H54 (cell line): Measurements from ENCODE around the gene DGKD.

Experiments used
- DNase-seq: peaks from one replicate; pipeline ENCODE4 v3.0.0; 2011; ENCODE audit warnings: low spot score, mixed read lengths; ENCODE audit not compliant: insufficient read length
- FAIRE-seq: peaks from 3 replicates; lab custom pipeline; 2011; peaks lifted over from hg19 to GRCh38; lab: Jason Lieb, UNC
- POLR2A ChIP-seq: IDR thresholded peaks from 2 replicates; pipeline ENCODE4 v1.6.1; 2011; ENCODE audit warnings: low read depth, mild to moderate bottlenecking, low read length

Gene DGKD

DNA sequence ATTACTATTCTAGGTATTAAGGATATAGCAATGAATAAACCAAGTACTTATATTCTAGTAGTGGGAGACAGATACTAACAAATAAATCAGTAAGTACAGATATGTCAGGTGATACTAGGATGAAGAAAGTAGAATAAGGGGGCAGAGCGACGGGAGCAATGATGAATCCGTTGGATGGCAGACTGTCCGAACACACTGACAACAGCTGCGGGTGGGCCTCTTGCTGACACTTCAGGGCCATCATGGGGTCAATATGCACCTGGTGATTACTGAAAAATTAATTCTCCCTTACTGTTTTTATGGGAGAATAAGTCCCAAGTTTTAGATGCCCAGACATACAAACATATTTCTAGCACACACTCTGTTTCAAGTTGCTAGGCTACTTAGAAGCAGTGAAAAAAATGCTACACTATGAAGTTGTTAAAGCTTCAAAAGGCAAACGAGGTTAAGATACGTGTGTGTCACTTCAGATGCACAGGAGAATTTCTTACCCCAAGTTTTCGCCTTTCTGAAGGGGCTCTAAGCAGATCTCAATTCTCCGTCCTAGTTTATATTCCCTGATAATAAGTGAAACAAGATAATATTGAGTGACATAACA is 133.6 kb downstream of the DGKD start:
- no peak for DNase-seq
- no peak for FAIRE-seq
- TF ChIP-seq POLR2A = no peak

DNA sequence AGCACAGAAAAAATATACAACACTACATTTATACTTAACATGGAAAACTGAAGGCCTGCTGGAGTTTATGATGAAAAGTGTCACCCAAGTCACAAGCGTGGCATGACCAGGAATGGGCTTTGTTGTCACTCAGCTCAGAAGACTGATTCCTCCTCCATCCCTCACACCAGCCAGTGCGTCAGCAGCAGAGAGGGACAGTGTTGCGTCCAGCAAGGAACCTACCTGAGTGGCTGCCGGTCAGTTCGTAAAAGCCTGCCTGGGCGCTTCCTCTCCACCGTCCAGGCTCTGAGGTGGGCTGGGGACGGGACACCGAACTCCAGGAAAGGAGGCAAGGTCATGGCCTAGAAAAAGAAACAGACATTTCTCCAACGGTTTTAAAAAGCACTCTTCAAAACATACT is 134.8 kb downstream of the DGKD start:
- no peak for DNase-seq
- no peak for FAIRE-seq
- no peak for TF ChIP-seq POLR2A

DNA sequence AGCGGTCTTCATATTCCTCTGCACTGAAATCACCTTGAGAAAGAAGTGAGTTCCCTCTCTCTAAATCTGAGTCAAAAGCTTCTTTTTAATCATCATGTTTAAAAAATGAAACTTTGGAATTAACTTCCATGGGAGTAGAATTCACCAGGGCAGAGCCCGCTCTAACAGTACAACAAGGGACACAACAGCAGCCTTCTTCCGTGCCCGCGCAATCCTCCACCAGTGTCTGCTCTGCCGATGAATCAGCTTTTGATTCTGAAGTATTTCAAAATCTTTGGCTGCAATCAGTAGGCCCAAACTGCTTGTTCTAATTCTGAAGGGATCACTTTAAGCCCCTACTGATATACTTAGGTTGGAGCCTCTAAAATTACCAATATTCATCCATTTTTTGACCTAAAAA is 135.4 kb downstream of the DGKD start:
- TF ChIP-seq POLR2A = no peak
- FAIRE-seq (no peak), DNase-seq (no peak)

DNA sequence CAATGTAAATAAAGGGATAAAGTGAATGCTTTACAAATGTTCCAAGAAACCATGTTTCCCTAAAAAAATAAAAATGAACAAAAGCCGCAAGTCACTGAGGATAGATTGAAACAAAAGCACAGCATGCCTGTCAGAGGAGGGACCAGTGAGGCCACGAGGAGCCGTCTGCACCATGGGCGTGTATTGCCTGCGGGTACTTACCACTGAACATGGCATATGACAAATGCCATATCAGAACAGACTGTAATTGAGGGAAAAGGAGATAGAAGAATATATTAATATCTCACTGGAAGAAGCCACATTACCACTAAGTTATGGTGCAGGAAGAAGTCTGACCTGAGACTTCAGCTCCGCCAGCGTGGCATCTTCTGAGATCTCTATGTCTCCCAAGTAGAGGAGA is 136.5 kb downstream of the DGKD start:
- DNase-seq (no peak), FAIRE-seq (no peak)
- TF ChIP-seq POLR2A = no peak

DNA sequence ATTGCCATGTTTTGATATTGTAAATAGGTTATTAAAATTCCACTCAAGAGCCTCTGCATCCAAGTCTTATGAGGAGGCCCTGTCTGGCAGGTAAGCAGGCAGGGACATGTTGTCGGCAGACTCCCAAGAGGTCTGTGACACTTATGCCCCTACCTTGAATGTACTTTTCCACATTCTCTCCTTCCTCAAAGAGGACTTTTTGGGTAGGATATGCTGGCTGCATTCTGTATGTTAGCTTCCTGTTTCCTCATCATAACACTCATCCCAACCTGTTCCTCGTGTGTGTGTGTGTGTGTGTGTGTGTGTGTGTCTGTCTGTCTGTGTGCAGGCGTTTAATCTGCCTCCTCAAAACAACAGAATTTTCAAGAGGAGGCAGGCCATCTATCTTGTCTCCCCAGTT is 137.0 kb downstream of the DGKD start:
- DNase-seq = no peak
- FAIRE-seq = no peak
- TF ChIP-seq POLR2A = no peak

DNA sequence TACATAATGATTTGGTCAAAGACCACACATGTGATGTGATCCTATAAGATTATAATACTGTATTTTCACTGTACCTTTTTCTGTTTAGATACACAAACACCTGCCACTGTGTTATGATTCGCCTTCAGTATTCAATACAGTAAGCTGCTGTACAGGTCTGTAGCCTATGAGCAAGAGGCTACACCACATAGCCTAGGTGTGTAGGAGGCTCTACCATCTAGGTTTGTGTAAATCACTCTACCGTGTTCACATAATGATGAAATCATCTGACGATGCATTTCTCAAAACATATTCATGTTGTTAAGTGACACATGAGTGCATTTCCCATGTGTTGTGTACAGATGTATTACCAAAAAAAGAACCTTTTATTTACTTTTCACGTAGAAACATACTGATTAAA is 137.8 kb downstream of the DGKD start:
- no peak for TF ChIP-seq POLR2A
- no peak for DNase-seq
- FAIRE-seq = no peak

DNA sequence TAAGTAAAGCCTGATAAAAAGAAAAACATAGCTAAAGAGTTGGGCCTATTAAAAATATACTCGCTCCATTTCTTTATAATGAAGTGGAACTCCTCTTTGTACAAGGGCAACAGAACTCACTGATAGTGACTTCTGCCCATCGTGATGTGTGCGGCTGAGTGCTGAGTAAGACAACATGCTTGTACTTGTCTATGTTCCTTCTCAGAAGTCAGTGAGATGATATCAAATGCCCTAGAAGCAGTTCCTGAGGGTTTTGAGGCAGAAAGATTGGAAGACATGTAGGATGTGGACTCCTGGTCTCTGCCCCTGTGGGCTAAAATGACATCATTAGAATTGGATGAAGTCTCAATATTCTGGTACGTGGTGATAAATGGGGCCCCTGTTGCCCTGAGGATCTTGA is 138.5 kb downstream of the DGKD start:
- DNase-seq (no peak), FAIRE-seq (no peak)

DNA sequence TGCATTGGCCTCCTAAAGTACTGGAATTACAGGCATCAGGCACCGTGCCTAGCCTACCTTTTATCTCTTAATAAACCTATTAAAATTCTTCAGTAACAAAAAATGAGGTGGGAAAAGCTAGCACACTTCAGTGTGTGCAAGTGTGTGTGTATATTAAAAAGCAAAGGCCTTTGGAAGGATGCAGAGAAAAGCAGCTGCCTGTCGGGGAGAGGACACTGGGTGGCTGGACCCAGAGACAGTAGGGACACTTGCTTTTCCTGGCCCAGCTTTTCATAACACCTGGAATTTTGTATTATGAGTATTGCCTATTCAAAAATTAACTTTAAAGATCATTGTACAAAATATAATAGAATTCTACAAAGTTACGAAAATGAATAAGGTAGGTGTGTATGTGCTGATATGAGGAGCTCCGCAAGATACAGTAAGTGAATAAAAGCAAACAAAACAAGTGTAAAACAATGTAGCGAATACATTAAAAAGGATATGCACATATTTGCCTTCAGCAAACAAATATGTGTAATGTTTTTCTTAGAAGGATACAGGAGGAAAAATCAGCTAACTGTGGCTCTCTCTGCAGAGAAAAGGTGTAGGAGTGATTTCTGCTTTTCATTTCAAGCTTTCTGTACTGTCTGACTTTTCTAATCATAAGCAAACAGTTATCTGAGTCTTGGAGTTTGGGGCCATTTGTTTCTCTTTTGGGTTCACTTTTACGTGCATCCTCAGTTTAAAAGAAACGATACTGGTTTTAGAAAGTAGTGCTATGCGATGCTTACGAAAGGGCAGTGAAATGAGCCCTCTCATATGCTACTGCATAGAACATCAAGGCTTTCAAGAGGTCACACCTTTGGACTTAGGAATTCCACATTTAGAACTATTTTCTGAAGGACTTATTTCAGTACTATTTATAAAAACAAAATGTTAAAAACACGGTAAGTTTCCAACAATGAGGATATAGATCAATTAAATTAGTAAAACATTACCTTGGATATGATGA is 141.5 kb downstream of the DGKD start:
- FAIRE-seq (no peak), DNase-seq (no peak)
- no peak for TF ChIP-seq POLR2A

More for the DNA sequence above, 138.5 kb downstream of the DGKD start:
- no peak for TF ChIP-seq POLR2A

DNA sequence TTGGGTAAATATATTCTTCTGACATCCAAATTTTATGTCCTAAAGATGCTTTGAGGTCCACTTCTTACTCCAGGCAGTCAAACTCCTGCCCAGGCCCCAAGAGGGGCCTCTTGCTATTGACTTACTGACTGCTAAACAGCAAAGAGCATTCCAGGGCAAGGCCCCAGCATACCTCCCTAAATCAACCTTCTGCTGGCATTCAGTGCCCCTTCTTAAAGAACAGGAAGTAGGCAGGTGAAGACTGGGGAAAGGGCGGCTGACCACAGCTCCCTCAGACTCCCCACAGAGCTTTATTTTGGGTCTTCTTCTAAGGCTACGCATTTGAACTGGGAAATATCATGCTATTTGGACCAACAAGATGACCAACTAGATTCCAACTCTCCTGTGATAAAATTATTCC is 143.4 kb downstream of the DGKD start:
- DNase-seq (no peak), FAIRE-seq (no peak)
- no peak for TF ChIP-seq POLR2A

DNA sequence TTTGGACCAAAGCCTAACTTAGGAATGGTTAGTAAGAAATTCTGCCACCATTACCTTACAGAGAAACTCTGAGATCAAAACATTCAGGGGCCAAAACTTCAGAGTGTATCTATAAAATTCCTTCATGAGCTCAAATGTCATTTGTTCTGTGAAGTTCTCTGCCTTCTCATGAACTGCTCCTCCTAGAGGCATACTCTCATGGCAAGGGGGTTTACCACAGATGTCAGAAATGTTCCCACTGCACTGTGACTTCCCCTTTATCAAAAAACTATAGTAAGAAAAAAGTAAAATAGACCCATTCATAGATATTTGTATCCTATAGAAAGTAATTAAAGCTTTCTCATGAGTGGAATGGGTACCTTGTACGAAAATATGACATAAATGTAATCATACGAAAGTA is 143.8 kb downstream of the DGKD start:
- no peak for TF ChIP-seq POLR2A
- no peak for DNase-seq
- no peak for FAIRE-seq

DNA sequence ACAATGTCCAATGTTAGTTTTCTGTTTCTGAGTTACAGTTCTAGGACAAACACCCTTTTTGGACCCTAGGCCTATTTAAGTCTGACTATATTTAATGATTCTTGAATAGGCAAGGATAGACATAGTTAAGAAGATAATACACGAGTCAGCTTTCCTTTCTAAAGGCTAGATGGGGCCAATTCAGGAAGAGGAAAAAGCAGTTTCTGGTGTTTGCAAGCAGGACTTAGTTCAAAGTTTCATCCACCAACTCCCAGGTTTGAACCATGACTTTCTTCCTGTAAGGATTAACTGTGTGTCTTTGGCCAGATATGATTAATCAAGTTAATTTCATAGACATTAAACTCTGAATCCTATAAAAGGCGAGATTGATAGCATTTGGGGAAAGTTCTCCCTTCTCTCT is 145.6 kb downstream of the DGKD start:
- FAIRE-seq = peak; percentile 50
- TF ChIP-seq POLR2A = no peak
- DNase-seq = no peak

DNA sequence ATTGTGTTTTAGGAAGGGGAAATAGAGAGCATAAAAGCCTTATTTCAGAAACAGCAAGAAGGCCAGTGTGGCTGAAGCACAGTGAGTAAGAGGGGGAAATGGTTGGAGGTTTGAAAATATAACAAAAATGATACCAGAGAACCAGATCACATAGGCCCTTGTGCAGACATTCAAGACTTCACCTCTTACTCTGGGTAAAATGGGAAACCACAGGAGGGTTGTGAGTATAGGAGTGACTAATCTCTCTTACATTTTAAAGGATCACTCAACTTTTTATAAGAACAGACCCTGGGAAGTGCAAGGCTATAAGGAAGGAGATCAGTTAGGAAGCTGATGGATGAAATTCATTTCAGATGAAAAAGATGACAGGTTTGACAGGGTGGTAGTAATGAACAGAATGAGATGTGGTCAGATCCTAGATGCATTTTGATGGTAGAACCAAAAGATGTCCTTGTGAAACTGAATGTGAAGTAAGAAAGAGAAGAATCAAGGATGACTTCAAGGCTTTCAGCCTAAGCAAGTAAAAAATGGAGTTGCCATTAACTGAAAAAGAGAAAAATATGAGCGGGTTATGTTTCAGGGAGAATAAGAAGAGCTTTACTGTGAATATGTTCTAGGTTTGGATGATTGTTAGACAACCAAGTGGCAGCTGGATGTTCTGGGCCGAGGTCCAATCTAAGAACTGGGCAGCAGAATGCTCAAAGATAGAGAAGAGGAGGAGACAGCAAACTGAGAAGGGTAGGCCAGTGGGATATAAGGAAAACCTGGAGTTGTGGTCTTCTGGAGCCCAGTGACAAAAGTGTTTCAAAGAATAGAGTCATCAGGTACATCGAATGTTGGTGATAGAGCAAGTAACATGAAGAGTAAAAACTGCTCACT is 147.1 kb downstream of the DGKD start:
- DNase-seq (no peak), FAIRE-seq (peak; percentile 88)
- no peak for TF ChIP-seq POLR2A

DNA sequence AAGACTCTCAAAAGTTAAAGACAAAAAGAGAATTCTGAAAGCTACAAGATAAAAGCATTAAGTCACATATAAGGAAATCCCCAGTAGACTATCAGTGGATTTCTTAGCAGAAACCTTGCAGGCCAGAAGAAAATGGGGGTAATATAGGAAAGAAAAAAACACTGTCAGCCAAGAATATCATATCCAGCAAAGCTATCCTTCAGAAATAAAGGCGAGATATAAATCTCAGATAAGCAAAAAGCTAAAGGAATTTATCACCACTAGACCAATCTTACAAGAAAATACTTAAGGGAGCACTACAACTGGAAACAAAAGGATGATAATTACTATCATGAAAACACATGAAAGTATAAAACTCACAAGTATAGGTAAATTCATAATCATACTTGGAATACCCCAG is 149.2 kb downstream of the DGKD start:
- TF ChIP-seq POLR2A = no peak
- no peak for FAIRE-seq
- no peak for DNase-seq

DNA sequence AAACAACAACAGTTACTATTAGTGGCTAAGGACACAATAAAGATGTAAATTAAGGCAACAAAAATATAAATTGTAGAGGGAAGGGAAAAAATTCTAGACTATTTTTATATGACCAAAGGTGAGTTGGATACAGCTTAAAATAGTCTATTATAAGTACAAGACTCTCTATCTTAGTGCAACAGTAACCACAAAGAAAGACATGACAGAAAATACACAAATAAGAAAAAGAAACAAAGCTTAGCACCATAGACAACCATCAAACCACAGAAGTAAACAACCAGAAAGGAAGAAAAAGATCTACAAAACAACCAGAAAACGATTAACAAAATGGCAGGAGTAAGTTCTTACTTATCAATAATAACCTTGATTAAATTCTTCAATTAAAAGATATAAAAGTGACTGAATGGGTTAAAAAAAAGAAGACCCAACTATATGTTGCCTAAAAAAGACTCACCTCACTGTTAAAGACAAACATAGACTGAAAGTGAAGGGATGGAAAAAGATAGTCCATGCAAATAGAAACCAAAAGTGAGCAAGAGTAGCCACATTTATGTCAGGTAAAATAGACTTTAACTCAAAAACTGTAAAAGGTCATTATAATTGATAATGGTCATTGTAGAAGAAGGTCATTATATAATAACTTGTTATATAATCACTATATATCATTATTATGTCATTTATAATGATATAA is 149.8 kb downstream of the DGKD start:
- TF ChIP-seq POLR2A = no peak
- no peak for DNase-seq
- no peak for FAIRE-seq
